ENCODE results near the gene PPP1CC. TPM values are rescaled to one million over a fixed set of nuclear protein-coding genes. Genes with fewer than 3 reads are reported as not detected.
A peak's percentile ranks its signal among the peaks of the same experiment; 100 is the strongest.

The PPP1CC gene
- total RNA-seq, 2 experiments from 2014 or later, result 242 to 244 TPM

- Mint-ChIP-seq H3K9me3 (no peaks in the 10 kb centered on the region), H3K4me3 (no peak overlapping the region), H3K27me3 (no peaks in the 10 kb centered on the region), H3K36me3 (ENCODE audit: low read depth) (no peaks in the 10 kb centered on the region), H3K27ac (no peak overlapping the region), H3K4me1 (ENCODE audit: low read depth) (peaks cover 11% of the 10 kb centered on the region)
- CTCF ChIA-PET, result interaction anchor here (1.2 kb wide), 1 partner anchor 124 kb away, joined by 5 read pairs; no protein-coding TSS in a partner anchor
- no peak for DNase-seq
- intact Hi-C loops (cut with micrococcal nuclease), result loop anchor here (5.0 kb wide), 1 partner anchor 125 kb away; no protein-coding TSS in a partner anchor
- no peak for ATAC-seq
- TF ChIP-seq, protein P1, sequence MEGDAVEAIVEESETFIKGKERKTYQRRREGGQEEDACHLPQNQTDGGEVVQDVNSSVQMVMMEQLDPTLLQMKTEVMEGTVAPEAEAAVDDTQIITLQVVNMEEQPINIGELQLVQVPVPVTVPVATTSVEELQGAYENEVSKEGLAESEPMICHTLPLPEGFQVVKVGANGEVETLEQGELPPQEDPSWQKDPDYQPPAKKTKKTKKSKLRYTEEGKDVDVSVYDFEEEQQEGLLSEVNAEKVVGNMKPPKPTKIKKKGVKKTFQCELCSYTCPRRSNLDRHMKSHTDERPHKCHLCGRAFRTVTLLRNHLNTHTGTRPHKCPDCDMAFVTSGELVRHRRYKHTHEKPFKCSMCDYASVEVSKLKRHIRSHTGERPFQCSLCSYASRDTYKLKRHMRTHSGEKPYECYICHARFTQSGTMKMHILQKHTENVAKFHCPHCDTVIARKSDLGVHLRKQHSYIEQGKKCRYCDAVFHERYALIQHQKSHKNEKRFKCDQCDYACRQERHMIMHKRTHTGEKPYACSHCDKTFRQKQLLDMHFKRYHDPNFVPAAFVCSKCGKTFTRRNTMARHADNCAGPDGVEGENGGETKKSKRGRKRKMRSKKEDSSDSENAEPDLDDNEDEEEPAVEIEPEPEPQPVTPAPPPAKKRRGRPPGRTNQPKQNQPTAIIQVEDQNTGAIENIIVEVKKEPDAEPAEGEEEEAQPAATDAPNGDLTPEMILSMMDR (IDR thresholded peaks at IDR 0.05), result no peak
- POLR2A ChIA-PET, result interaction anchor here (0.9 kb wide), 1 partner anchor 86 kb away, joined by 4 read pairs; no protein-coding TSS in a partner anchor
These were observed 40.6 kb downstream of the PPP1CC start for GRCh38 chr12:110702081-110702480.

- ATAC-seq, result no peak
- no peaks in the 10 kb centered on the region for H3K36me3 Mint-ChIP-seq (ENCODE audit: low read depth)
- no peaks in the 10 kb centered on the region for H3K9me3 Mint-ChIP-seq
- DNase-seq, result peak; percentile 18
- no peak overlapping the region for H3K4me3 Mint-ChIP-seq
- TF ChIP-seq, protein P1 (IDR thresholded peaks at IDR 0.05), result no peak
- H3K4me1 Mint-ChIP-seq (ENCODE audit: low read depth), result peaks cover 16% of the 10 kb centered on the region
- no peaks in the 10 kb centered on the region for H3K27me3 Mint-ChIP-seq
- intact Hi-C loops (cut with micrococcal nuclease), result loop anchor here (5.0 kb wide), 4 partner anchors 38 to 127 kb away; no protein-coding TSS in a partner anchor
- ChIA-PET POLR2A (no interaction called here), CTCF (interaction anchor here (1.1 to 2.3 kb wide), 3 partner anchors 81 to 188 kb away, joined by 3 to 10 read pairs (median 6); no protein-coding TSS in a partner anchor)
- H3K27ac Mint-ChIP-seq, result no peak overlapping the region
These were observed 42.9 kb downstream of the PPP1CC start for GRCh38 chr12:110699591-110700445.

DNA sequence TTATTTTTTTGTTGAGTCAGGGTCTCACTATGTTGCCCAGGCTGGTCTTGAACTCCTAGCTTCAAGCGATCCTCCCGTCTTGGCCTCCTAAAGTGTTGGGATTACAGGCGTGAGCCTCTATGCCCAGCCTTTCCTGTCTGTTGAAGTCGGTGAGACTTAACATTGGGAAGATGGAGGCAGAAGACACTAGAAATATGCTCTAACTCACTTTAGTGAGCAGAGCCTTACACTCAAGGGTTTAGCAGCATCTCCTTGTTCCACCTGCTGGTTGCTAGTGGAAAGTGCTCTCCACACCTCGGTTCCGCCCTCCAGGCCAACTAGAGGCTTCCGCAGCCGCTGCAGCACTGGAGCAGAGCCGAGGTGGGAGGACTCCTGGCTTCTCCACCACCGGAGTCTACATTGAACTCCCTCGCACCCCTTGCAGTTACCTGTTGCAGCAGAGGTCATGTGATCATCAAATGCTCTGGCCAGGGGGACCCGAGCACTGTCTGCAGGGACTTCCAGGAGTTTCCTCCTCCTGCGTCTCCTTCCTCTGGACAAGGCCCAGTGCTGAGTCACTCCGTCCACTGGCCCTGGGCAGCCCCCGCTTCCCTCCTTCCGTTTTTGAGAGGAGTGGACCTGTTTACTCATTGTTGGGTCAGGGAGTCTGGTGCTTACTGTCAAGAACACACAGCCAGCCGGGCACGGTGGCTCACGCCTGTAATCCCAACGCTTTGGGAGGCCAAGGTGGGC, 44.4 kb downstream of the PPP1CC start:
- Mint-ChIP-seq H3K4me1 (ENCODE audit: low read depth) (peaks cover 16% of the 10 kb centered on the region), H3K4me3 (no peak overlapping the region), H3K36me3 (ENCODE audit: low read depth) (no peaks in the 10 kb centered on the region), H3K27ac (peak overlapping the region; percentile 87), H3K9me3 (no peaks in the 10 kb centered on the region), H3K27me3 (no peaks in the 10 kb centered on the region)
- DNase-seq (peak; percentile 90), ATAC-seq (peak; percentile 100)
- intact Hi-C loops (cut with micrococcal nuclease), result loop anchor here (5.0 kb wide), 3 partner anchors 36 to 76 kb away; no protein-coding TSS in a partner anchor
- ChIA-PET CTCF (interaction anchor here (0.6 to 1.7 kb wide), 17 partner anchors 11 to 193 kb away, joined by 3 to 13 read pairs (median 4); partner anchors contain the start of gene TCTN1), POLR2A (interaction anchor here (1.0 kb wide), 1 partner anchor 114 kb away, joined by 3 read pairs; no protein-coding TSS in a partner anchor)
- TF ChIP-seq, protein P1 (IDR thresholded peaks at IDR 0.05), result peak; percentile 75

DNA sequence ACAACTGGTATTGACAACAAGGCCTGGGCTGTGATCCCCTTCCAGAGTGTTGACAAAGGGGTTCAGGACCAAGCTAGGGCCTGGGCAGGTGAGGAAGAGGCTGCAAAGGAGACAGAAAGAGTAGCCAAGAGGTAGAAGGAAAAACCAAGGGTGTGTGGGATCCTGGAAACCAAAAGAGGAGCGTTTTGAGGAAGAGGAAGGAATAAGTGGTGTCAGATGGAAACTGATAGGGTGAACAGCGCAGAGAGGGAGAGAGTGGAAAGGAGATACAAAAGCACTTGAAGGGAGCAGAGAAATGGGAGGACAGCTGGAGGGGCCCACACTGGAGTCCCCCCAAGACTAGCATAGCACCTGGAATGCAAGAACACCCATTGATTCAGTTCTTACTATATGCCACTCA, 45.5 kb downstream of the PPP1CC start:
- no peaks in the 10 kb centered on the region for H3K9me3 Mint-ChIP-seq
- H3K27ac Mint-ChIP-seq, result no peak overlapping the region
- H3K4me1 Mint-ChIP-seq (ENCODE audit: low read depth), result peaks cover 16% of the 10 kb centered on the region
- ChIA-PET POLR2A (interaction anchor here (0.7 to 1.0 kb wide), 2 partner anchors 113 to 117 kb away, joined by 3 read pairs; no protein-coding TSS in a partner anchor), CTCF (interaction anchor here (0.7 to 1.7 kb wide), 15 partner anchors 11 to 192 kb away, joined by 3 to 13 read pairs (median 4); partner anchors contain the start of gene TCTN1)
- ATAC-seq, result no peak
- no peaks in the 10 kb centered on the region for H3K27me3 Mint-ChIP-seq
- no peak overlapping the region for H3K4me3 Mint-ChIP-seq
- TF ChIP-seq, protein P1 (IDR thresholded peaks at IDR 0.05), result no peak
- intact Hi-C loops (cut with micrococcal nuclease), result loop anchor here (5.0 kb wide), 3 partner anchors 35 to 75 kb away; no protein-coding TSS in a partner anchor
- no peaks in the 10 kb centered on the region for H3K36me3 Mint-ChIP-seq (ENCODE audit: low read depth)
- DNase-seq, result no peak
